Fibroblast of skin of left quadriceps (primary cell): ENCODE data around the gene RFTN1.

Experiments
- DNase-seq, 2 experiments: peaks; one replicate each; pipeline ENCODE4 v3.0.0-alpha.2; 2013; ENCODE audit warnings: low read depth in 2 of 2

RFTN1 gene

GRCh38 chr3:16528581-16528993 lies 15.1 kb upstream of the RFTN1 start:
- DNase-seq: no peak

- no peak for DNase-seq
Observed at GRCh38 chr3:16528106-16528505, 14.6 kb upstream of the RFTN1 start.

DNA sequence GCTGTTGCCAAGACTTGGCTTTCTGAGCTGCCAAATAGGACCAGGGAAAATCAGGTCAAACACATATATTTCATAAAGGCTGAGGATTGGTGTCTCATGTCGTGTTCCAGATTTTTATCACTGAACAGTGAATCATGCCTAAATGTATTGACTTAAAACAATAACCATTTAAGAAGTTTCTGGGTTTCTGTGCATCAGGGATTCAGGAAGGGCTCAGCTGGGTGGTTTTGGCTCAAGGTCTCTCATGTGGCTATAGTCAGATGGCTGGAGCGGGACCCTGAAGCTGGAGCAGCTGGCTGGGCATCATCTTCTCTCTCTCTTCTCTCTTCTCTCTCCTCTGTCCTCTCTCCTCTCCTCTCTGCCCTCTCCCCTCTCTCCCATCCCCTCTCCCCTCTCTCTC lies 10.7 kb upstream of the RFTN1 start:
- no peak for DNase-seq

GRCh38 chr3:16523778-16524177 lies 10.3 kb upstream of the RFTN1 start:
- DNase-seq: no peak

- DNase-seq: no peak
Observed at GRCh38 chr3:16522834-16523233, 9.3 kb upstream of the RFTN1 start.

DNA sequence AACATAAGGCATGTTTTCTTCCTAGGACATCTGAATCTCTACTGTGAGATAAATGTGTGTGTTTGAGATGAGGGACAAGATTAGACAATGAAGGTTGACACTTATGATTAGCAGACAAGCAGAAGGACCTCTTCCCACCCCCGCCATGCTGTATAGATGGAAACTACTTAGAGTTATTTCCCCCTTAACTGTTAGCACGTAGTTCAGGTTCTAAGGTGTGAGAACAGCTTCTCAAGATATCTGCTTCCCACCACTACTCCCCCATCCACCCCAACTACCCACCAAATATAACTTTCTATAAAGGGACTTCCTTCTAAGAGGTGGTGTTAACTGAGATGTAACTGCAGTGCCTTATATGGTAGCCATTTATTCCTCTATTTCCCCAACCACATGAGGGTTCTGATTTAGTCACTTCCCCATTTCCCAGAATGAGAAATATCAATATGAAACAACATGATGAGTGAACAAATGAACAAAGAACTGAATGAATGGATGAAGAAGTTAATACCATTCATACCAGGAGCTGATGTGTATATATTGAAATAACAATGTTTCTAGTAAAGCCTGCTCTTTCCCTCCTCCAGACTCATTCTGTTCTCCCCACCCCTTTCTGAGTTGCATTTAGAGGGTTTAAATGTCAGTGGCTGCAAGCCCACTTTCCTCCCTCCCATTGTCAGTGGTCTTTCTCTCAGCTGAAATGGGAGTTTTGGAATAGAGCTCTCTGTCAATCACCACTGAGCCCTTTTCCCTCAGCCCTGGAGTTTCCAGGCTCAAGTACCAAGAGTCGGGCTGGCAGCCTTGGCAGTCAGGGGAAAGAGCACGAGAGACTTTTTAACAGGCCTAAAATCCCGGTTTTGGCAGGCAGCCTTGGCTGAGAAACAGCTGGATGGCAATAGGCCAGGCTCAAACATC lies 7.7 kb upstream of the RFTN1 start:
- no peak for DNase-seq

GRCh38 chr3:16520241-16520969 lies 6.9 kb upstream of the RFTN1 start:
- DNase-seq: no peak

GRCh38 chr3:16516695-16517481 lies 3.4 kb upstream of the RFTN1 start:
- DNase-seq: peak; percentile 57 to 61

- DNase-seq: no peak
Observed at GRCh38 chr3:16515885-16516420, 2.5 kb upstream of the RFTN1 start.

DNA sequence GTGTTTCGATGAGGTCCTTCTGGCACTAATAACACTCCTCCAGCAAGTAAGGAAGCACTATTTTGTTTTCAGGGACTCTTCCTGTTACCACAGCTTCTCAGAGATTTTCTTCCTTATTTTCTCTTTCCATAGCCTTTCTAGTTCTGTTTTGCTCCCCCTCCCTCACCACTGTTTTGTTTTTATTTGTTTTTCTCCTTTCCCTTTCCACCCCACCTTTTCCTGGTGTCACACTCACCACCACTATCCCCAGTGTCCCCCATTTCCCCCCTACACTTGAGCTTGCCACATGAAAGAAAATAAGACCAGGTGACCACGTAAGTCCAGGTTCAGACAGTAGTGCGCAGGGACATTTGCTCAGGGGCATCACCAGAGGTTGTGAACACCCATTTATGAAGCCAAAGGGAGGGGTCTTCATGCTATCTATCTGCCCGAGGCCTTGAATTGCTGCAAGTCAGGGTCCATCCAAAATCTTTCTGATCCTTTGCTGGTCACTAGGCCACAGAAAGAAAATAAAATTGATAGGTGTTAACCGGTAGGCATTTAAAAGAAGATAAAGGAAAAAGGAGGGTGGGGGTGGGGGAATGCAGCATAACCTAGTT lies 1.4 kb upstream of the RFTN1 start:
- DNase-seq: no peak

DNA sequence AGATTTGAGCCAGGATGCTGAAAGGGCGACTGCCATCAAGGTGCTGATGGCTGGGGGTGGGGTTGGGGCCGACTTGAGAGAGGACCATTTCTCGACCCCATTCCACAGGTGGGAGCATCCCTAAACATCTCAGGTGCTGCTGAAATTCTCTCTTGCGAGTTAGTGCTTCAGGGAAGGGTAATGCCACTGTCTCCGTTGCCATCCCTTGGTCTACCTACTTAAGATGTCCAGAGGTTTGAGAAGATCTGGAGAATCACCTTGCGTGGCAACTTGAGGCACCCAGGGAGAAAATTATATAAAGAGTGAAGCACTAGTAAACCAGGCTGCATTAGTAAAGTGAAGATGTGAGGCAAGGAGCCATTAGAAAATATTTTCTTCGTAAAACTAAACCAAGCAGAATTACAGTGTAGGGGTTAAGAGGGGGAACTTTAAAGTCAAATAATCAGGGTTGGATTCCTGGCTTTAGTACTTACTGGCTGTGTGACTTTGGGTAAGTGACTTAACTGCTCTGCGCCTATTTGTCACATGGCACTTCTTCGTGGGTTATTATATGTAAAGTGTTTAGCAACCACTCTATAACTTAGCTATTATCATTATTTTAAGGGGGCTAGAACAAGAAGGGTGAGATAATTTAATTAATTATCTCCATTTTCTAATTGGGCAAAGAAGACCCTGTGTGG lies 662 bp upstream of the RFTN1 start:
- no peak for DNase-seq

DNA sequence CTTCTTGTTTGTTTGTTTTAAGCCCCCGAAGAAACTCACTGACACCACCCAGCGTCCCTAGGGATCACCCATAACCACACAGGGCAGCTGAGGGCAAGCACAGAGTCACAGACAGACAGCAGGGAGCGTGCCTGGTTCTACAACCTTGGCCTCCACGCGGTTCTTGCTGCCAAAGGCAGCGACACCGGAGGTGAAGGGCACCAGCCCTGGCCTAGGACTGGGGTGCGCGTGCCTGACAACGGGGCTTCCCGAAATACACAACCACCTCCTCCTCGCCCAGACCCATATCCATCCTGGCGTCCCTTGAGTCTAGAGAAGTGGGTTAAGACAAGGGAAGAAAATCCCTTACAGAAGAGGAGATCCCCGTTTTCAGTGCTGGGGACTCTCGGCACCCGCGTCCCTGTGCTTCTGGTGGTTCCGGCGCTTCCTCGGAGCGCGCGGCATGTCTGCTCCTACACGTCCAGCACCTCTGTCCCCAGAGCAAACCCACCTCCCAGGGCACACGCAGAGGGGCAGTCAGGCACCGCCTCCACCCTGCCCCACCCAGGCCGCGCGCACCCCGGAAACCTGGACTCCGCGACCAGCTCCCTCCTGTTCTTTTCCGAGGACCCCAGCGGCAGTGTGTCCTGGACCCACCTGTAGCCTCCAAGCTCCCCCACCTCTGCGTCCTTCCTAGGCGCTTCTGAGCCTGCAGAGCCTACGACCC lies 911 bp downstream of the RFTN1 start:
- no peak for DNase-seq

GRCh38 chr3:16511681-16512434 lies 1.6 kb downstream of the RFTN1 start:
- DNase-seq: peak; percentile 34 to 44

- DNase-seq: no peak
Observed at GRCh38 chr3:16510620-16511319, 2.7 kb downstream of the RFTN1 start.

DNA sequence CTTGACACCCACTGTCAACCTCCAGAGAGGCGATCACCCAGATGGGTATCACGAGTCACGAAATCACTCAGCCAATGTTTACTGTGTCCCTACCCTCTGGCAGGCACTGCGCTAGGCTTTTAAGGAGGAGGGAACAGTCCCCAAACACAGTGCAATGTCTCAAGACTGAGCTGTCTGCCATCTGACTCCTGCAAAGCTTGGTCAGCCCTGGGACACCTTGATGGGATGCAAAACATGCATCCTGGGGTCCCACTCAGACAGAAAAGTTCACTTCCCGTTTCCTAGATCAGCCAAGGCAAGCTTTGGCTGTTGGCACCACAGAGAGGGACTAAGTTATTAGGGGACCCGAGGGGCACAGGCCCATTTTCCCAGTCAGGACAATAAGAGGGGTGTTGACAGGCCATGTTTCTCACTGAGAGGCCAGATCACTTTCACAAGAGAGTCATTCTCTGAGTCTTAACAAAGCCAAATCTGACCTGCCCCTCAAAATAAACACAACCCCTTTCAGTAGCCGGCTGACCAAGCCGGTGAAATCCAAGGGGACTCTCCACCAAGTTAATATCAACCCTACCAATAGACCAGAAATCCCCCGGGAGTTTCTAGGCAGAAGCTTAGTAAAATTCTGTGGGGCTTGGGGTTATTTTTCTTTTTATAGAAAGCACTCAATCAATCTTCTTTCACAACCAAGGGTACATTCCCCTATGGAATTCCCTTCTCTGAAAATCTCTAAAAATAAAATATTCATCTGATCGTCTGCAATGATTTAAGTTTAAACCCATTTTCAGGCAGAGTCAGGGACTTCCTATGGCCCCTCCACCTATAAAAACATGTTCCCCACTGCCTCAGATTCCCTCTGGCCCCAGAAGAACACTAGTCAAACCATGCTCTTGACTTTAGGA lies 3.5 kb downstream of the RFTN1 start:
- no peak for DNase-seq

DNA sequence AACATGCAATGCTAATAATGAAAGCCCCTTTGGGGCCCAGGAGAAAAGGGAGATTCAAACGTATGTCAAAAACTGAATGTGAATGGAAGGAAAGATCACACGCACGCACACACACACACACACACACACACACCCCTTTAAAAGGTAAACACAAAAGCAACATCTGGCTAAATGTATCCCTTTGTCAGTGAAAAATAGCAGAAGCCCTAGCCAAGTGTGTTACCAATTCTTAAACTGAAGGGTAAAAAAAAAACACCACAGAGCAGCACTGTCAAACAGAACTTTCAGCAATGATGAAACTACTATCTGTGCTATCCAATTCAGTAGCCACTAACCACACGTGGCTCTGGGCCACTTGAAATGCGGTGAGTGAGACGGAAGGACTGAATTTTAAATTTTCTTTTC lies 4.9 kb downstream of the RFTN1 start:
- DNase-seq: no peak

DNA sequence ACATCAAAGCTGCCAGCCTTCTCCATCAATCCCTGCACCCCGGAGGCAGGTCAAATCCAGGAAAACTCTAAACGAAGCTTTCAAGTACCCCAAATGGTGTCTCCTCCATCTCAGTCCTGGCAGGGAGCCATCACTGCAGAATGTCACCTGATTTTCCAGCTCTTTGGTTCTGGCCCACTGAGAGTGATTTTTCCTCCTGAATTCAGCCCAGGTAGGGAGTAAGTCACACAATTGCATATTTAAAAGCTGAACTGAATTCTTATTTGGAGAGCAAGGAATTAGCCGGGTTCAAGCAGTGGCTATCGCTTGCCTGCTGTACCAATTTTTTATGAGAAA lies 5.3 kb downstream of the RFTN1 start:
- DNase-seq: no peak
